NCI-H526 treated with DMSO at 0.1 percent for 48 hours (cell line): ENCODE results near the gene DPT.

Experiments
- DNase-seq: peaks from one replicate; lab custom pipeline; 2025; lab: John Stamatoyannopoulos, UW

Gene DPT

GRCh38 chr1:168735974-168736373, 7.0 kb upstream of the DPT start:
- DNase-seq = no peak

- no peak for DNase-seq
Observed at GRCh38 chr1:168734946-168735345, 5.9 kb upstream of the DPT start.

DNA sequence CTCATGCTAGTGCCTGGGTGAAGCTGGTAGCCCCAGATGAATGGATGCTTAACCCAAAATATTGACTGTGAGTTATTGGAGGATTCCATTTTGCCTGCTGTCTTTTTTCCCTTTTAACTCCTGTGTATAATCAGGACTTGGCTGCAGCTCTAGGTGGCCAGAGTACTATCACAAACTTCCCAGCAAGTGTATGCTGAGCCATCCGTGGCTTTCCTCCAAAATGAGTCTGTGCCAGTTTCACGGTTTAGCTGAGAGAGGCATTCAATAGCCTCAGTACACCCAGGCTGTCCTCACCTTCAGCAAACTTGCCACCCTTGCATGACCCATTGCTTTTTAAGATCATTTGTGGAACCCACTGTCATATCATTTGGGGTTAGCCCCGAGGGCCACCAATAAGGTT, 5.3 kb upstream of the DPT start:
- no peak for DNase-seq

GRCh38 chr1:168733241-168733640, 4.2 kb upstream of the DPT start:
- DNase-seq = no peak

GRCh38 chr1:168732736-168733135, 3.7 kb upstream of the DPT start:
- DNase-seq = peak; percentile 82

DNA sequence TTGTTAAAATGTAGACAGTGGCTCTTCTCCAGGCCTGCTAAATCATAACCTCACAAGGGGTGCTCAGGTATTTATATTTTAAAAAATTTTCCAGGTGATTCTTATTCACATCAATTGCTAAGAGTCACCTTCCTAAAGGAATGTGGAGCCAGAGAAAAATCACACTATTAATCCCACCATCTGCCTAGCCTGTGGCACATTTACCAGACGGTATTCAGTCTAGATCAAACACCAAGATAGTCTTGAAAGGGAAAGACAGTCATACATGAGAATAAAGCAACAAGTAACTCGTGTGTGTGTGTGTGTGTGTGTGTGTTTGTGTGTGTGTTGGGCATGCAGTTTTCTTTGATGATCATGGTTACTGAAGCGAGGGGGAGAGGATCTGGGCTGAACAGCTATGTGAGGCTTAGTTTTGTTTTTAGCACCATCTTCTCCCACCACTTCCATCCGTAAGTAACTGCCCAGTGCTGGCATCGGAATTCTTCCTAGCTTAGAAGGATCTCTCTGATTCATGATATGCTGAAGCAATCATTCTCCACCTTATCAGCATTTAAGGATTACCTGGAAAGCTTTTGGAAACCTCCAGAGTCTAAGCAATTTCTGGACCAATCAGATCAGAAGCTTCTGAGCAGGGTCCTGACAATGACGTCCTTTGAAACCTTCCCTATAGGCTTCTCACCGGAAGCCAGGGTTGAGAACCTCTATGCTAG, 2.4 kb upstream of the DPT start:
- no peak for DNase-seq

DNA sequence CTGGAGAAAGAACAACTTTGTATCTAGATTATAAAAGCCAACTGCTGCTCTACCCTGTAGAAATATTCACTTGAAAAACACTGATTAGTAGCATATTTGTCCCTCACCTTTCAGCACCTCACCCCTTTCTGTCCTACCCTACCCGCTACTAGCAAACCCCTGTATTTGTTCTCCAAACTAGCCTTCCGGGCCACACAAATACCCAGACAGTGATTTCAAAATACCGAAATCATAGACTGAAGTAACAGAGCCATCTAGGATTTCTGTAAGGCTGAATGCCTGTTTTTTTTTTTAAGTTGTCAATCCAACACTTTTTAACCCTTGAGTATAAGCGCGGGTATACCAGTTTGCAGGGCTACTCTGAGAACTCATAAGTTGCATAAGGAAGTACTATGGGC, 398 bp upstream of the DPT start:
- no peak for DNase-seq

- no peak for DNase-seq
Observed at GRCh38 chr1:168726719-168727118, 2.3 kb downstream of the DPT start.

DNA sequence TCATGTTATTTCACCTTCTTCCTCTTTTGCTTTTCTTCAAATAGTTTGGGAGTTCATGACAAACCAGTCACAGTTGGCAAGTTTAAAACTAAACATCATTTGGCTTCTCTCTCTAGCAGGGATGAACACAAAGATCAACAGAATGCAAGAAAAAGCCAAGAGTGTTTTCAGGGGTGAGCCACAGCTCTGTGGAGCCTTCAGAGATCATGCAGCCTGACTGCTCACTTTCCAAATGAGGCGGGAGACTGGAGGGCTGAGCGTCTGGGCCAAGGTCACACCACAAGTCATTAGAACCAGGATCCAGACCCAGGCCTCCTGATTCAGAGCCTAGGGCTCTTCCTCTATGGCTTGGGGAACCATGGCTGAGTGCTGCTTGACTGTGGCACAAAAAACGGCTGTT, 2.7 kb downstream of the DPT start:
- no peak for DNase-seq

- DNase-seq = peak; percentile 57
Observed at GRCh38 chr1:168725831-168726230, 3.2 kb downstream of the DPT start.

- DNase-seq = no peak
Observed at GRCh38 chr1:168725060-168725459, 3.9 kb downstream of the DPT start.

DNA sequence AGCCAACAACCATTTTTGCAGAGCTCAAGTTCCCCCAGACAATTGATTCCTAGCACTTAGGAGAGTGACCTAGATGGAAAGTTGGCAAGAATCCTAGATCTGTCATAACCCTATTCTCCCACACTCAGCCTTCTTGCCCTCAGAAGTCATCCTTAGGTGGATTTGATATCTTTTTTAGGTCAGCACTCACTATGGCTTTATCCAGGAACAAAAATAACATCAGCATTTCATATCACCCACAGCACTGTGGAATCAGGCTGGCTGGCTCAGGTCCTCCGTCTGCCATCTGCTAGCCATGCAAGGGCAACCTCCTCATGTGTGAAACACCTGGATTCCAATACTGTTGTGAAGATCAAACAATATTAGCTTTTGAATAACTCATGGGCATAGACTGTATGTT, 6.0 kb downstream of the DPT start:
- DNase-seq = no peak

GRCh38 chr1:168720839-168721238, 8.2 kb downstream of the DPT start:
- DNase-seq = no peak

DNA sequence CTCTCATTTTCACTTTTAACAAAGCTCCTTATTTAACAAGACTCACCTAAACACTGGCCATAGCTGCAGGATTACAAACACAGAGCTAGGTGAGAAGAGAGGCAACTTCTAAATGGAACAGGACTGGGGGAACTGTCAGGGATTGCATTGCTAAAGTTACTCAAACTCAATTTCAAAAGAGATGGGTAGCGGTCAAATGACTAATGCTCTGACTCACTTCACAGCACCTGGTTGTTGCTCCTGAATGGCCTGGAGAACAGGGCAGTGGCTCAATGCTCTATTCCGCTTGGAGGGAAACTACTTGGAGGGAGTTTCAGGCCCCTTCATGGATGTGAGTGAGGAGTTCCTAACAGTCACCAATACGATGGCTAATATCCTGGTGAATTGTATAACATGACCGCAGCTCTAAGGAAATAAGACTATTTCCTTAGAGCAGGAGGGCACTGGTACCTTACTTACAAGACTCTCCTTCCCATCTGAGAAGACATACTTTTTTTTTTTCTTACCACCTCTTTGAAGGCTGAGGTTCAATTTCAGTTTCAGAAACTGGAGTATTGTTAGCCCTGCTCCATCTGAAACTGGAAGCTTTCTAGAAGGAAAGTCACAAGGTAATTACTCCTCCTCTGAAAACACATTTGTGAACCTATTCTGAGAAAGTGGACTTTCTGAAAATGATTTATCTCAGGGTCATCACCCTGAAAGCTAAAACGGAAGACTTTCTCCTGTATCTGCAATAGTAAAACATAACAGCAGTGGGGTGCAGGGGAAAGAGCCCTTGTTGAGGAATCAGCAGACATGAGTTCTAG, 9.5 kb downstream of the DPT start:
- no peak for DNase-seq

DNA sequence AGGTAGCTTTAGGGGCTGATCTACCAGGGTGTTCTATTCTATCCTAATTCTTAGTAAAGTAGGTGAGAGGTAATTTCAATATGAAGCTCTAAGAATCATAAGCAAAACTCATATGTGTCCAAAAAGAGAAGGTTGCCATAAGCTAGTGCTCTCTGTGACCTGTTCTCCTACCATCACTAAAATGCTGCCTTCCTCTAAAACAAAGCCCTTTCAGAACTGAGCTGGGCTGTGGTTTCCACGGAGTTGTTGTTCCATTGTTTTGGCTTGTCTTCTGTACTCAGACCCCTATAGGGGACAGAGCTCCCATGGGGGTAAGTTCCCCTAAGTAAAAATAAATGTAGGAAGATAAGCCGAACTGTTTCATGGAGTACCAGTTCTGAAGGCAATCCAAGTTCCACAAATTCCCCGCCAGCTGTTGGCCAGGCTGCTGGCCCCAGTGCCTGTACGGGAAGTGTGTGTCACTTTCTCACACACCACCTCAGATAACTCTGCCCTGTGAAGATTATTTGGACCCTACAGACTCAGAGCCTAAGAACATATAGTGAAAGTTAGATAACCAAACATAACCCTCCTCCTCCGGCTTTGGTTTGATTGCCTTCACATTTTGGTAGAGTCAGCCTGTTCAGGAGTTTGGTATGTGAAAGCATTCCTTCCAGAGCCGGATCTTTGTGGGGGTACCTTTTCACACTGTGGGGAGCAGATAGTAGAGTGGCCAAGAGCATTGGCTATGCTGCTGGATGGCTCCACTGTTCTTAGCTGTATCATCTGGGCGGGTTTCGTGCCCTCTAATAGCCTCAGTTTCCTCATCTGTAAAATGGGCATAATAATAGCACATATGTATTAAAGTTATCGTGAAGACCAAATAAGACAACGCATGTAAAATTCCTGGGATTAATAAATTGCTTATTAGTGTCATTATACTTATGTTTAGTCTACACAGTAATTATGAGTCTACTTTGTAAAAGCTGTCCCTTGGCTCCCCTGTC, 10.8 kb downstream of the DPT start:
- DNase-seq = no peak

- DNase-seq = no peak
Observed at GRCh38 chr1:168714012-168714411, 15.0 kb downstream of the DPT start.

- no peak for DNase-seq
Observed at GRCh38 chr1:168709405-168710363, 19.3 kb downstream of the DPT start.

DNA sequence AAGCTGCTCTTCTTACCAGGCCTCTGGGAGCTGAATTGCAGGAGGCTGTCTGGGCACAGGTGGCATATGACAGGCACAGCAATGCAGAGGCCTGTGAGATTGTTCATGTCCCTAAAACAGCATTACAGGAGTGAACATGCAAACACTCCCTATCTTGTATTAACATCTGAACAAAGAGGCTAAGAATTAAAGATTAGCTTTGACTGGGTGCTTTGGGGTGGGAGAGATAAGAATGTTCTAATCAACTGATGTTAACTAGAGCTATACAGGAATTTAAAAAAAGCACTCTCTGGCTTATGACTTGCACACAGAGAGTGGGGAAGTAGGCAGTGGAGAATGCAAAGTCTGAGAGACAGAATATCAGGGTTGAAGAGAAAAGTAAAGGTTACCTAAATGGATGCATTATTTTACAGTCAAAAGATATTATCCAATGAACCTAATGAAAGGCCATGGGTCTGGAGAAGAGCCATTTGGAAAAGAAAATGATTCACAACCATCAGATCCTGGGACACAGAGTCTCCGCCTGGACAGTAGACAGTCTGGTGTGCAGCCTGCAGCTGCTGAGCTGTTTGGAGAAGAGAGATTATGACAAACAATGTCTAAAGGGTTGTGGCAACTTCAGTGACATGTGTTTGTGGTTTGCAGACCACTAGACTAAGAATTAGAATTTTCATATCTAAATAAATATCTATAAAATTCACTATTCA, 20.2 kb downstream of the DPT start:
- DNase-seq = no peak

GRCh38 chr1:168706391-168706992, 22.5 kb downstream of the DPT start:
- no peak for DNase-seq

GRCh38 chr1:168700575-168701268, 28.3 kb downstream of the DPT start:
- DNase-seq = no peak
